Tibial nerve (tissue), 4 donors: ENCODE measurements around the gene KDM1B. TPM values are rescaled to one million over a fixed set of nuclear protein-coding genes. Genes with fewer than 3 reads are reported as not detected.

Experiments
- DNase-seq, 2 donors: peaks; one replicate each; pipeline ENCODE4 v3.0.0-alpha.2; 2019; ENCODE audit warnings: low spot score in 2 of 2
- H3K27ac ChIP-seq, 4 donors: fragments of 200-600 bp; sonication (generic) in 3 of 4; one replicate each; pipeline ENCODE4 v1.5.1; 2017 to 2019; ENCODE audit warnings: mild to moderate bottlenecking in 1 of 4
- H3K27me3 ChIP-seq, 2 donors: fragments of 200-600 bp; sonication (generic) in 1 of 2; one replicate each; pipeline versions ENCODE4 v1.5.1 to v1.6.0; 2017 to 2019
- H3K36me3 ChIP-seq, 3 donors: fragments of 200-600 bp; sonication (generic); one replicate each; pipeline ENCODE4 v1.5.1; 2018 to 2019
- H3K4me1 ChIP-seq, 4 donors: fragments of 200-600 bp; sonication (generic) in 3 of 4; one replicate each; pipeline ENCODE4 v1.5.1; 2017 to 2019
- H3K4me3 ChIP-seq, 4 donors: fragments of 200-600 bp; sonication (generic) in 3 of 4; one replicate each; pipeline ENCODE4 v1.5.1; 2017 to 2019; ENCODE audit warnings: mild to moderate bottlenecking in 1 of 4, moderate library complexity in 1 of 4
- H3K9me3 ChIP-seq, 4 donors: fragments of 200-600 bp; sonication (generic) in 3 of 4; one replicate each; pipeline ENCODE4 v1.5.1; 2017 to 2019
- EP300 ChIP-seq, 2 donors: sonication (generic); formaldehyde crosslinking; IDR thresholded peaks; one replicate each; pipeline ENCODE4 v1.6.1; 2017; ENCODE audit warnings: antibody characterized with exemption in 2 of 2, mild to moderate bottlenecking in 1 of 2
- POLR2A ChIP-seq, 2 donors: fragments of 450-650 bp; IDR thresholded peaks; one replicate each; pipeline ENCODE4 v1.6.1; 2017; ENCODE audit warnings: antibody characterized with exemption in 2 of 2, mild to moderate bottlenecking in 2 of 2, moderate library complexity in 2 of 2
- WGBS, 2 donors: methylation state at CpG; one replicate each; pipeline ENCODE4 v1.1.5; 2018; 5-methylcytosine and 5-hydroxymethylcytosine counted together
- total RNA-seq, 4 donors: library from RNA; depleted of rRNA; stranded (reverse); fragments of >200 nt; gene quantifications; one replicate each; pipeline ENCODE4 v1.1.0, GENCODE V29; 2016
- TF ChIP-seq, protein P1 (sequence below), 5 experiments: fragments of 200-600 bp in 3 of 5; fragments of 450-650 bp in 2 of 5; sonication (generic) in 3 of 5; IDR thresholded peaks; one replicate each; pipeline ENCODE4 v1.5.1; 2016 to 2019; ENCODE audit warnings: antibody characterized with exemption in 5 of 5, mild to moderate bottlenecking in 3 of 5, moderate library complexity in 2 of 5

The KDM1B gene
- total RNA-seq, 4 donors from 2014 or later: 9.4 to 16.5 (median 15.2) TPM

DNA sequence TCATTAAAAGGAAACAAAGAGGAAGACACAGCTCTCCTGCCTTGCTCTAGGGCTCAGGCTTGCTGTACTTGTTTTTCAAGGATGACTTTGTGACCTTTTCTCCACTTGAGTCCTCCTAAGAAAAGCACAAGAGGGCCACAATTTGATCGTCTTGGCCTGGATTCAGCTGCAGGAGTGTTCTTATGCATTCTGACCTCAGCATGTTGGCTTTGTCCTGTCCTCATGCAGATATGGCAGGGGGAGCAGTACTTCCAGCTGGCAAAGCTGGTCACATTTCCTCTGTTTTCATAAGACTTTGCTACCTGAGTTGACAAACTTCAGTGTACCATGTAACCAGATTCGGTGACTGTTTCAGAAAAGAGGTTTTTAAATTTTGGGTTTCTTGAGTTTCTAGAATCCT, 30.8 kb downstream of the KDM1B start:
- Histone ChIP-seq H3K36me3 (peaks cover 0 to 45% (median 4%) of the 10 kb centered on the region in 3 donors), H3K27ac (no peak overlapping the region), H3K9me3 (no peaks in the 10 kb centered on the region), H3K4me1 (no peaks in the 10 kb centered on the region), H3K27me3 (no peaks in the 10 kb centered on the region), H3K4me3 (no peak overlapping the region)
- DNase-seq: no peak
- TF ChIP-seq, protein P1, sequence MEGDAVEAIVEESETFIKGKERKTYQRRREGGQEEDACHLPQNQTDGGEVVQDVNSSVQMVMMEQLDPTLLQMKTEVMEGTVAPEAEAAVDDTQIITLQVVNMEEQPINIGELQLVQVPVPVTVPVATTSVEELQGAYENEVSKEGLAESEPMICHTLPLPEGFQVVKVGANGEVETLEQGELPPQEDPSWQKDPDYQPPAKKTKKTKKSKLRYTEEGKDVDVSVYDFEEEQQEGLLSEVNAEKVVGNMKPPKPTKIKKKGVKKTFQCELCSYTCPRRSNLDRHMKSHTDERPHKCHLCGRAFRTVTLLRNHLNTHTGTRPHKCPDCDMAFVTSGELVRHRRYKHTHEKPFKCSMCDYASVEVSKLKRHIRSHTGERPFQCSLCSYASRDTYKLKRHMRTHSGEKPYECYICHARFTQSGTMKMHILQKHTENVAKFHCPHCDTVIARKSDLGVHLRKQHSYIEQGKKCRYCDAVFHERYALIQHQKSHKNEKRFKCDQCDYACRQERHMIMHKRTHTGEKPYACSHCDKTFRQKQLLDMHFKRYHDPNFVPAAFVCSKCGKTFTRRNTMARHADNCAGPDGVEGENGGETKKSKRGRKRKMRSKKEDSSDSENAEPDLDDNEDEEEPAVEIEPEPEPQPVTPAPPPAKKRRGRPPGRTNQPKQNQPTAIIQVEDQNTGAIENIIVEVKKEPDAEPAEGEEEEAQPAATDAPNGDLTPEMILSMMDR (IDR thresholded peaks at IDR 0.05): no peak
- TF ChIP-seq EP300 (IDR thresholded peaks at IDR 0.05) (no peak), POLR2A (IDR thresholded peaks at IDR 0.05) (no peak)
- WGBS, 2 donors: 58 to 64% methylated on average over 2 of the region's 2 CpGs

DNA sequence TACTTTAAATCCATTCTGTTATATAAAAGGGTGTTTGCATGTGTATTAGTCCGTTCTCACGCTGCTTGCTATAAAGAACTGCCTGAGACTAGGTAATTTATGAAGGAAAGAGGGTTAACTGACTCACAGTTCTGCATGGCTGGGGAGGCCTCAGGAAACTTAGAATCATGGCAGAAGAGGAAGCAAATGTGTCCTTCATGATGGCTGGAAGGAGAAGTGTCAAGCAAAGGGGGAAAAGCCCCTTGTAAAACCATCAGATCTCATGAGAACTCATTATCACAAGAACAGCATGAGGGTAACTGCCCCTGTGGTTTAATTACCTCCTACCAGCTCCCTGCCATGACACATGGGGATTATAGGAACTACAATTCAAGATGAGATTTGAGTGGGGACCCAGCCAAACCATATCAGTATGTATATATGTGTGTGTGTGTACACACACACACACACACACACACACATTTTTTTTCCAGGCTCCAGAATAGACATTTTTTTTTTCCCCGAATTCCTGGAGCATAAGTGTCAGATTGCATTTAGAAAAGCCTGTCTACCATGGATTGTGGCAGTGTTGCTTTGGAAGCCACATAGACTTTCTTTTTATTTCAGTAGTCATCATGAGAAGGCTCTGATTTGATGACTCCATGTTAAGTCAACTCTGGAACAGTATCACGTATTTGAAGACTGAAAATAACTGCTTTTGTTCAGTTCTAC, 31.5 kb downstream of the KDM1B start:
- H3K27me3 ChIP-seq: no peaks in the 10 kb centered on the region

DNA sequence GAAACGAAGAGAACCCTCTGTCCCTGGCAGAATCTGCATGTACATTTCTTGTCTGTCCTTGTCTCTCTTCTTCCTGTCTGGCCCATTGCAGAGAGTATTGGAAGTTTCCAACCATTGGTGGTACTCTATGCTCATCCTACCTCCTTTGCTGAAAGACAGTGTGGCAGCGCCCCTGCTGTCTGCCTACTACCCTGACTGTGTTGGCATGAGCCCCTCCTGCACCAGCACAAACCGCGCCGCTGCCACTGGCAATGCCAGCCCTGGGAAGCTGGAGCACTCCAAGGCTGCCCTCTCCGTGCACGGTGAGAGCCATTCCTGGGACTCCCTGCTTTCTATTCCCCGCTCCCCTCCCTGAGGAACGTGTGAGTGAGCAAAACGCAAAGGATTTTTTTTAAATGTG, 32.5 kb downstream of the KDM1B start:
- Histone ChIP-seq H3K4me1 (no peaks in the 10 kb centered on the region), H3K4me3 (no peak overlapping the region), H3K27me3 (no peaks in the 10 kb centered on the region), H3K27ac (no peak overlapping the region), H3K36me3 (peaks cover 0 to 60% (median 0%) of the 10 kb centered on the region in 3 donors), H3K9me3 (no peaks in the 10 kb centered on the region)
- no peak for DNase-seq
- no peak for TF ChIP-seq EP300 (IDR thresholded peaks at IDR 0.05)
- no peak for TF ChIP-seq POLR2A (IDR thresholded peaks at IDR 0.05)
- TF ChIP-seq, protein P1 (IDR thresholded peaks at IDR 0.05): no peak
- 80 to 93% methylated on average over 10 of the region's 10 CpGs for WGBS, 2 donors

More for the DNA sequence above, 31.5 kb downstream of the KDM1B start:
- Histone ChIP-seq H3K4me1 (no peaks in the 10 kb centered on the region), H3K9me3 (no peaks in the 10 kb centered on the region), H3K4me3 (no peak overlapping the region), H3K27ac (no peak overlapping the region), H3K36me3 (peaks cover 0 to 52% (median 4%) of the 10 kb centered on the region in 3 donors)
- WGBS, 2 donors: 73 to 86% methylated on average over 4 of the region's 4 CpGs
- TF ChIP-seq, protein P1 (IDR thresholded peaks at IDR 0.05): no peak
- TF ChIP-seq POLR2A (IDR thresholded peaks at IDR 0.05) (no peak), EP300 (IDR thresholded peaks at IDR 0.05) (no peak)
- DNase-seq: no peak

DNA sequence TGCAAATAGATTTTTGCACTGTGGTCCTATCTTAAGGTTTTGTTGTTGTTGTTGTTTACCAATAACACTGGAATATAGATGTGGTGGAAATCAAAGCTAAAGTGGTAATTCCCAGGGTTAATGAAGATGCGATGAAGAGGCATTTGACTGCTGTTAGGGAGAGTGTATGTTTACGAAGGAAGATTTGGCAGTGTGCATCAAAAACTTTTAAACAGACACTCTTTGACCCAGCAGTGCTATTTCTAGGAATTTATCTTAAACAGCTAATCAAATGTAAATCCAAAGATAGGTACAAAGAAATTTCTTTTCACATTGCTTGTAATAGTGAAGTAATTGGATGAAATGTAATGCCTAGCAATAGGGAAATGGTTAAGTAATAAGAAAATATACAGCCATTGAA, 34.0 kb downstream of the KDM1B start:
- H3K27ac ChIP-seq: no peak overlapping the region
- H3K4me3 ChIP-seq: no peak overlapping the region
- WGBS, 2 donors: 61 to 93% methylated on average over 2 of the region's 2 CpGs
- TF ChIP-seq POLR2A (IDR thresholded peaks at IDR 0.05): no peak
- TF ChIP-seq, protein P1 (IDR thresholded peaks at IDR 0.05): no peak
- TF ChIP-seq EP300 (IDR thresholded peaks at IDR 0.05): no peak
- H3K4me1 ChIP-seq: no peaks in the 10 kb centered on the region
- DNase-seq: no peak
- no peaks in the 10 kb centered on the region for H3K9me3 ChIP-seq
- H3K36me3 ChIP-seq: peaks cover 0 to 72% (median 0%) of the 10 kb centered on the region in 3 donors
- no peaks in the 10 kb centered on the region for H3K27me3 ChIP-seq

DNA sequence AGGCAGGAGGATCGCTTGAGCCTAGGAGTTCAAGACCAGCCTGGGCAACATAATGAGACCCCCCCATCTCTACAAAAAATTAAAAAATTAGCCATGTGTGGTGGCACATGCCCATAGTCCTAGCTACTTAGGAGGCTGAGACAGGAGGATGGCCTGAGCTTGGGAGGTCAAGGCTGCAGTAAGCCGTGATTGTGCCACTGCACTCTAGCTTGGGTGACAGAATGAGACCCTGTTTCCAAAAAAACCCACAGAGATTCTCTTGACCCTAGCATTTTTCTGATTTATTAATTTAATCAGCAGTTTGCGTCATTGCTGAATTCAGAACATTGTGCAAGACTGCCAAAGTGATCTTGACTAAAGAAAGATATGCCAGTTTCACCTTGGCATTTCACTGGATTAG, 36.8 kb downstream of the KDM1B start:
- peaks cover 0 to 77% (median 0%) of the 10 kb centered on the region in 3 donors for H3K36me3 ChIP-seq
- DNase-seq: no peak
- H3K4me3 ChIP-seq: no peak overlapping the region
- no peak for TF ChIP-seq EP300 (IDR thresholded peaks at IDR 0.05)
- no peak for TF ChIP-seq POLR2A (IDR thresholded peaks at IDR 0.05)
- TF ChIP-seq, protein P1 (IDR thresholded peaks at IDR 0.05): no peak
- H3K27me3 ChIP-seq: no peaks in the 10 kb centered on the region
- WGBS, 2 donors: 90 to 94% methylated on average over 3 of the region's 3 CpGs
- H3K27ac ChIP-seq: no peak overlapping the region
- H3K4me1 ChIP-seq: no peaks in the 10 kb centered on the region
- H3K9me3 ChIP-seq: no peaks in the 10 kb centered on the region
